ENCODE results near the gene USP17L18. TPM values are rescaled to one million over a fixed set of nuclear protein-coding genes. Genes with fewer than 3 reads are reported as not detected.
"Not testable (repeated sequence)": the region's sequence is repeated elsewhere in the genome, so short reads cannot be mapped to it uniquely, and the experiment has no call there.

Gene USP17L18
- polyA plus RNA-seq, 3 donors, result not detected

DNA sequence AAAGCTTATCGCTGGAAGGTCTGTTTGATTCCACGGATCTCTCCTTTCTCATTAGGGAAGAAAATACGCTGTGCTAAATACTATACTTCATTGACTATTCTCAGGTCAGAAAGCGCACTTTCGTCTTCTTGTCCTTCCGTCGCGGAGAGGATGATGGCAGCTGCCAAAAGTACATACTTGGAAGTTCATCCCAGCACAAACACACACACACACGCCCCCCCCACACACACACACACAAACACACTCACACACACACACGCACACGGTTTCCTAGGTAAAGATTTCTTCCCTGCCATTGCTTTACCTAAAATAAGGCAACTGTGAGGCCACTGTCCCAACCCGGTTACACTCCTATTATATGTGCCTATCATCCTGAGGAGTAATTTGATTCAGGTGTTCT, 10.0 kb upstream of the USP17L18 start:
- H3K79me2 ChIP-seq (ENCODE audit: insufficient read depth, low read length); H3K4me1 ChIP-seq (ENCODE audit: control insufficient read depth in 1 of 2, insufficient read depth in 2 of 2, low read length in 2 of 2); H2AFZ ChIP-seq (ENCODE audit: insufficient read depth, low read depth, low read length, poor library complexity, severe bottlenecking); H3K9me3 ChIP-seq (replicated peaks in 1 of 2; ENCODE audit: control insufficient read depth in 1 of 2, insufficient read depth in 1 of 2, low read length in 2 of 2); H3K9me3 Mint-ChIP-seq; H3K4me1 Mint-ChIP-seq; H4K20me1 ChIP-seq (ENCODE audit: insufficient read depth, low read length); H3K4me2 ChIP-seq (replicated peaks; ENCODE audit: extremely low read depth, low read length, poor library complexity, severe bottlenecking); H3K9ac ChIP-seq (ENCODE audit: insufficient read depth, low read length, poor library complexity, severe bottlenecking); H3K27ac ChIP-seq (ENCODE audit: low read depth in 1 of 2, low read length in 2 of 2); H3K36me3 ChIP-seq (replicated peaks in 1 of 2; ENCODE audit: control insufficient read depth in 1 of 2, insufficient read depth in 2 of 2, low read length in 2 of 2); intact Hi-C loops (cut with micrococcal nuclease); H3K4me3 Mint-ChIP-seq; H3K27me3 Mint-ChIP-seq (ENCODE audit: low read depth in 3 of 3); H3K36me3 Mint-ChIP-seq; H3K27me3 ChIP-seq (ENCODE audit: control insufficient read depth in 2 of 2, insufficient read depth in 2 of 2, low read length in 2 of 2); H3K4me3 ChIP-seq (replicated peaks in 1 of 3; ENCODE audit: low read depth in 2 of 3, low read length in 3 of 3): not testable (repeated sequence)
- H3K27ac Mint-ChIP-seq, result peak overlapping the region in 1 of 7 donors; percentile 3
- peak in 1 of 3 donors; percentile 0 for DNase-seq
- WGBS (ENCODE audit: insufficient coverage), result no CpG with 5 or more reads among the region's 12 CpGs

- H3K9ac ChIP-seq (ENCODE audit: insufficient read depth, low read length, poor library complexity, severe bottlenecking); H4K20me1 ChIP-seq (ENCODE audit: insufficient read depth, low read length); H3K27me3 ChIP-seq (ENCODE audit: control insufficient read depth in 2 of 2, insufficient read depth in 2 of 2, low read length in 2 of 2); H3K4me1 Mint-ChIP-seq; H3K4me2 ChIP-seq (replicated peaks; ENCODE audit: extremely low read depth, low read length, poor library complexity, severe bottlenecking); intact Hi-C loops (cut with micrococcal nuclease); H2AFZ ChIP-seq (ENCODE audit: insufficient read depth, low read depth, low read length, poor library complexity, severe bottlenecking); H3K9me3 ChIP-seq (replicated peaks in 1 of 2; ENCODE audit: control insufficient read depth in 1 of 2, insufficient read depth in 1 of 2, low read length in 2 of 2); H3K4me3 Mint-ChIP-seq; H3K79me2 ChIP-seq (ENCODE audit: insufficient read depth, low read length); H3K36me3 Mint-ChIP-seq; H3K27ac ChIP-seq (ENCODE audit: low read depth in 1 of 2, low read length in 2 of 2); H3K9me3 Mint-ChIP-seq; H3K27ac Mint-ChIP-seq; H3K36me3 ChIP-seq (replicated peaks in 1 of 2; ENCODE audit: control insufficient read depth in 1 of 2, insufficient read depth in 2 of 2, low read length in 2 of 2); DNase-seq; H3K4me1 ChIP-seq (ENCODE audit: control insufficient read depth in 1 of 2, insufficient read depth in 2 of 2, low read length in 2 of 2); H3K27me3 Mint-ChIP-seq (ENCODE audit: low read depth in 3 of 3); H3K4me3 ChIP-seq (replicated peaks in 1 of 3; ENCODE audit: low read depth in 2 of 3, low read length in 3 of 3): not testable (repeated sequence)
- WGBS (ENCODE audit: insufficient coverage), result no CpG with 5 or more reads among the region's 14 CpGs
These were observed 4.9 kb upstream of the USP17L18 start, which contains the start of gene USP17L17 for GRCh38 chr4:9243579-9243978. Gene USP17L17 (plus strand): TSS chr4:9243879. CDS start chr4:9243879, 0 bp downstream.

GRCh38 chr4:9253078-9253477, 4.6 kb downstream of the USP17L18 start, which contains the start of gene USP17L19:
Gene USP17L19 (plus strand): TSS chr4:9253378. CDS start chr4:9253378, 0 bp downstream.
- intact Hi-C loops (cut with micrococcal nuclease); DNase-seq; H3K4me2 ChIP-seq (replicated peaks; ENCODE audit: extremely low read depth, low read length, poor library complexity, severe bottlenecking); H3K79me2 ChIP-seq (ENCODE audit: insufficient read depth, low read length); H3K27ac Mint-ChIP-seq; H3K27me3 Mint-ChIP-seq (ENCODE audit: low read depth in 3 of 3); H4K20me1 ChIP-seq (ENCODE audit: insufficient read depth, low read length); H2AFZ ChIP-seq (ENCODE audit: insufficient read depth, low read depth, low read length, poor library complexity, severe bottlenecking); H3K27me3 ChIP-seq (ENCODE audit: control insufficient read depth in 2 of 2, insufficient read depth in 2 of 2, low read length in 2 of 2); H3K36me3 Mint-ChIP-seq; H3K9me3 ChIP-seq (replicated peaks in 1 of 2; ENCODE audit: control insufficient read depth in 1 of 2, insufficient read depth in 1 of 2, low read length in 2 of 2); H3K9ac ChIP-seq (ENCODE audit: insufficient read depth, low read length, poor library complexity, severe bottlenecking); H3K27ac ChIP-seq (ENCODE audit: low read depth in 1 of 2, low read length in 2 of 2); H3K4me1 Mint-ChIP-seq; H3K9me3 Mint-ChIP-seq; H3K4me3 Mint-ChIP-seq; H3K36me3 ChIP-seq (replicated peaks in 1 of 2; ENCODE audit: control insufficient read depth in 1 of 2, insufficient read depth in 2 of 2, low read length in 2 of 2); H3K4me3 ChIP-seq (replicated peaks in 1 of 3; ENCODE audit: low read depth in 2 of 3, low read length in 3 of 3); H3K4me1 ChIP-seq (ENCODE audit: control insufficient read depth in 1 of 2, insufficient read depth in 2 of 2, low read length in 2 of 2): not testable (repeated sequence)
- WGBS (ENCODE audit: insufficient coverage), result no CpG with 5 or more reads among the region's 13 CpGs

- H3K4me3 ChIP-seq (replicated peaks in 1 of 3; ENCODE audit: low read depth in 2 of 3, low read length in 3 of 3); H3K27me3 Mint-ChIP-seq (ENCODE audit: low read depth in 3 of 3); intact Hi-C loops (cut with micrococcal nuclease); H3K27ac Mint-ChIP-seq; H3K4me1 Mint-ChIP-seq; H3K4me2 ChIP-seq (replicated peaks; ENCODE audit: extremely low read depth, low read length, poor library complexity, severe bottlenecking); H3K9me3 Mint-ChIP-seq; H3K79me2 ChIP-seq (ENCODE audit: insufficient read depth, low read length); H2AFZ ChIP-seq (ENCODE audit: insufficient read depth, low read depth, low read length, poor library complexity, severe bottlenecking); H3K4me3 Mint-ChIP-seq; H3K27me3 ChIP-seq (ENCODE audit: control insufficient read depth in 2 of 2, insufficient read depth in 2 of 2, low read length in 2 of 2); H3K36me3 Mint-ChIP-seq; H4K20me1 ChIP-seq (ENCODE audit: insufficient read depth, low read length); H3K9me3 ChIP-seq (replicated peaks in 1 of 2; ENCODE audit: control insufficient read depth in 1 of 2, insufficient read depth in 1 of 2, low read length in 2 of 2); H3K4me1 ChIP-seq (ENCODE audit: control insufficient read depth in 1 of 2, insufficient read depth in 2 of 2, low read length in 2 of 2); DNase-seq; H3K27ac ChIP-seq (ENCODE audit: low read depth in 1 of 2, low read length in 2 of 2); H3K9ac ChIP-seq (ENCODE audit: insufficient read depth, low read length, poor library complexity, severe bottlenecking); H3K36me3 ChIP-seq (replicated peaks in 1 of 2; ENCODE audit: control insufficient read depth in 1 of 2, insufficient read depth in 2 of 2, low read length in 2 of 2): not testable (repeated sequence)
- WGBS (ENCODE audit: insufficient coverage), result no CpG with 5 or more reads among the region's 15 CpGs
These were observed 9.4 kb downstream of the USP17L18 start, which contains the start of gene USP17L20 for GRCh38 chr4:9257824-9258223. Gene USP17L20 (plus strand): TSS chr4:9258124. CDS start chr4:9258124, 0 bp downstream.
